ENCODE results near the gene OR1M1. TPM values are rescaled to one million over a fixed set of nuclear protein-coding genes. Genes with fewer than 3 reads are reported as not detected.

Gene OR1M1
- total RNA-seq, 1 donor from 2014 or later, result not detected

DNA sequence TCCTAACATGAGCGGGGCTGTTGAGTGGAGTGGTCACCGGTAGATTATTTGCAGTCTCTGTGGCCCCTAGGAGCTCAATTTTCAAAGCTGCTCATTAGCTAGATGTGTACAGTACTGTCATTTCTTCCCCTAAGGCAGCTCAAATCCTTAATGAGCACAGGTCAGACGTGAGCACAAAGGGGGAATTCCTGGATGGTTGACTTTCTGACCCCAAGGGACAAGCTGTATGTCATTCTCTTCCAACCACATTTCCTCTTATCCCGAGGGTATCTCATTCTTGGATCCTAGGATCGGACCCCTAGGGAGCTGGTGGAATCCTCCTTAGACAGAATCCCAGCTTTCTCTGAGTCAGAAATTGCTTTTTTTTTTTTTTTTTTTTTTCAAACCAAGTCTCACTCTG is 45.6 kb downstream of the OR1M1 start:
- H3K27ac Mint-ChIP-seq (ENCODE audit: unreplicated experiment), result no peak overlapping the region
- DNase-seq (ENCODE audit: extremely low spot score, unreplicated experiment), result no peak
- H3K9me3 Mint-ChIP-seq (ENCODE audit: unreplicated experiment), result peaks cover 3% of the 10 kb centered on the region
- H3K4me3 Mint-ChIP-seq (ENCODE audit: unreplicated experiment), result no peak overlapping the region
- H3K4me1 Mint-ChIP-seq (ENCODE audit: unreplicated experiment), result no peaks in the 10 kb centered on the region
- no peaks in the 10 kb centered on the region for H3K27me3 Mint-ChIP-seq (ENCODE audit: unreplicated experiment)
- TF ChIP-seq, protein P1, sequence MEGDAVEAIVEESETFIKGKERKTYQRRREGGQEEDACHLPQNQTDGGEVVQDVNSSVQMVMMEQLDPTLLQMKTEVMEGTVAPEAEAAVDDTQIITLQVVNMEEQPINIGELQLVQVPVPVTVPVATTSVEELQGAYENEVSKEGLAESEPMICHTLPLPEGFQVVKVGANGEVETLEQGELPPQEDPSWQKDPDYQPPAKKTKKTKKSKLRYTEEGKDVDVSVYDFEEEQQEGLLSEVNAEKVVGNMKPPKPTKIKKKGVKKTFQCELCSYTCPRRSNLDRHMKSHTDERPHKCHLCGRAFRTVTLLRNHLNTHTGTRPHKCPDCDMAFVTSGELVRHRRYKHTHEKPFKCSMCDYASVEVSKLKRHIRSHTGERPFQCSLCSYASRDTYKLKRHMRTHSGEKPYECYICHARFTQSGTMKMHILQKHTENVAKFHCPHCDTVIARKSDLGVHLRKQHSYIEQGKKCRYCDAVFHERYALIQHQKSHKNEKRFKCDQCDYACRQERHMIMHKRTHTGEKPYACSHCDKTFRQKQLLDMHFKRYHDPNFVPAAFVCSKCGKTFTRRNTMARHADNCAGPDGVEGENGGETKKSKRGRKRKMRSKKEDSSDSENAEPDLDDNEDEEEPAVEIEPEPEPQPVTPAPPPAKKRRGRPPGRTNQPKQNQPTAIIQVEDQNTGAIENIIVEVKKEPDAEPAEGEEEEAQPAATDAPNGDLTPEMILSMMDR (IDR thresholded peaks at IDR 0.05), result no peak
- no peaks in the 10 kb centered on the region for H3K36me3 Mint-ChIP-seq (ENCODE audit: unreplicated experiment)

DNA sequence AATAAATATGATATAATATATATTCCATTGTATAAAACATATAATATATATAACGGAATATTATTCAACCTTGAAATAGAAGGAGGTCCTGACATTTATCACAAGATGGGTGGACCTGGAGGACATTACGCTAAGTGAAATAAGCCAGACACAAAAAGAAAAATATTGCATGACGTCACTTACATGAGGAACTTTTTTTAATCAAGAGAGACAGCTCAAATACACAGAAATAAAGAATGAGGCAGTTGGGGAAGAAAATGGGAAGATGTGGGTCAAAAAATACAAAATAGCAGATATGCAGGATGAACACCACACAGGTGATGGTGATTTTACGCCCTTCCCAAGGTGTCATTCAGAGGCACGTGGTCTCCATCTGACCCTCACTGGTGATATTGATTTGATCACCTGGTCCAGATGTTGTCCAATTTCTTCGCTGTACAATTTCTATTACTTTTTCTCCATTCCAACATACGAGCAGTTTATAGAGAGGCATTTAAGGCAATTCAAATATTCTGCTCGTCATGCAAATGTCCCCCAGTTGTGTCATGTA is 52.8 kb downstream of the OR1M1 start:
- peak overlapping the region; percentile 95 for H3K27ac Mint-ChIP-seq (ENCODE audit: unreplicated experiment)
- H3K36me3 Mint-ChIP-seq (ENCODE audit: unreplicated experiment), result peaks cover 22% of the 10 kb centered on the region
- peaks cover 10% of the 10 kb centered on the region for H3K9me3 Mint-ChIP-seq (ENCODE audit: unreplicated experiment)
- DNase-seq (ENCODE audit: extremely low spot score, unreplicated experiment), result no peak
- peaks cover 19% of the 10 kb centered on the region for H3K4me1 Mint-ChIP-seq (ENCODE audit: unreplicated experiment)
- peak overlapping the region; percentile 96 for H3K4me3 Mint-ChIP-seq (ENCODE audit: unreplicated experiment)
- TF ChIP-seq, protein P1 (IDR thresholded peaks at IDR 0.05), result no peak
- no peaks in the 10 kb centered on the region for H3K27me3 Mint-ChIP-seq (ENCODE audit: unreplicated experiment)

DNA sequence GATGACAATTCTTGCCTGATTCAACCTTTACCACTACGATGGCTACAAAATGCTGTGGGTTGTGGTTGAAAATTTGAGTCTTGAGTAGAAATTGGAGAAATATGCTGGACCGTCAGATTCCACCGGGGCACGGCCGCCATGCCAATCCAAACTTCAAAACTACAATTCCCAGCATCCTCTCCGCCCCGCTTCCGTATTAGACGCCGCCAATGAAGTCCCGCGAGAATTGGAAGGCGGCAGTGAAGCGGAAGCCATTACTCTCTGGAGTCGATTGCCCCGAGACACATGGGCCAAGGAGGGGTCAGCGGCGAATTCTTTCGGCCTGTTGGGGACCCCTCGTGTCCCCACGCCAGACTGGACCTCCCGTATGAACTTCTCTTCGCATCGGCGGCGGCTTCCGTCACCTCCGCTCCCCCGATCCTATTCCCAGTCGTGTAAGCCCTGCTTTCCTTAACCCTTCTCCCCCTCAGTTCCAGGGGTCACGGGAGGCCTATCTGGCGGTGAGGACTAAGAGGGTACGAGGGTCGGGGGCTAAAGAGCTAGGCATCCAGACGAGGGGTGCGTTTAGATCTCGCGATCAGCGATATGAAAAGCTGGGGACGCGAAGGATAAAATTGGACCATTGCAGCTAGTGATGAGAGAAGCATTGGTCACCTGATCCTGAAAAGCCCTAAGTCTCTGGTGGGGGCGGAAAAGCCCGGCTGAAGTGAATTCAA is 53.5 kb downstream of the OR1M1 start, which contains the start of gene ZNF317:
ZNF317 (plus strand) TSS at position 239 of the 716 bp plus-strand sequence. CDS start 15,620 bp downstream, outside the sequence.
- peak within 1 kb of the TSS; percentile 95 for H3K27ac Mint-ChIP-seq (ENCODE audit: unreplicated experiment)
- peak within 1 kb of the TSS; percentile 96 for H3K4me3 Mint-ChIP-seq (ENCODE audit: unreplicated experiment)
- peaks cover 20% of the 10 kb centered on the region for H3K4me1 Mint-ChIP-seq (ENCODE audit: unreplicated experiment)
- H3K27me3 Mint-ChIP-seq (ENCODE audit: unreplicated experiment), result no peaks in the 10 kb centered on the region
- peaks cover 28% of the 10 kb centered on the region for H3K36me3 Mint-ChIP-seq (ENCODE audit: unreplicated experiment)
- H3K9me3 Mint-ChIP-seq (ENCODE audit: unreplicated experiment), result peaks cover 15% of the 10 kb centered on the region
- TF ChIP-seq, protein P1 (IDR thresholded peaks at IDR 0.05), result no peak
- DNase-seq (ENCODE audit: extremely low spot score, unreplicated experiment), result peak; percentile 95

DNA sequence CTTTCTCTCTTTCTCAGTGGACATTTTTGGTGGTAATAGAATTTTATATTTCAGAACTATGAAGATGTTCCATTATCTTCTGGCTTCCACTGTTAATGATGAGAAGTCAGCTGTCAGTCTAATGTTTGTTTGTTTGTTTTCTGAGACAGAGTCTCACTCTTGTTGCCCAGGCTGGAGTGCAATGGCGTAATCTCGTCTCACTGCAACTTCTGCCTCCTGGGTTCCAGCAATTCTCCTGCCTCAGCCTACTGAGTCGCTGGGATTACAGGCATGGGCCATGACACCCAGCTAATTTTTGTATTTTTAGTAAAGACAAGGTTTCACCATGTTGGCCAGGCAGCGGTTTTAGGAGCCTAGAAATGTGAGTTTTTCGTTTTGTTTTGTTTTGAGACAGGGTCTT is 58.1 kb downstream of the OR1M1 start:
- Mint-ChIP-seq H3K27ac (ENCODE audit: unreplicated experiment) (no peak overlapping the region), H3K4me1 (ENCODE audit: unreplicated experiment) (peaks cover 19% of the 10 kb centered on the region), H3K27me3 (ENCODE audit: unreplicated experiment) (no peaks in the 10 kb centered on the region), H3K4me3 (ENCODE audit: unreplicated experiment) (no peak overlapping the region), H3K36me3 (ENCODE audit: unreplicated experiment) (peaks cover 54% of the 10 kb centered on the region), H3K9me3 (ENCODE audit: unreplicated experiment) (peaks cover 32% of the 10 kb centered on the region)
- TF ChIP-seq, protein P1 (IDR thresholded peaks at IDR 0.05), result no peak
- no peak for DNase-seq (ENCODE audit: extremely low spot score, unreplicated experiment)

Other genes with a start within 250 kb of the OR1M1 start
- gene MUC16, start 76.7 kb upstream of the OR1M1 start, total RNA-seq, result not detected in 2 replicates
- gene OR7G2, start 20.4 kb downstream of the OR1M1 start, total RNA-seq, result not detected in 2 replicates
- not detected in 2 replicates for gene OR7G1, start 28.7 kb downstream of the OR1M1 start, total RNA-seq
- gene OR7G3, start 39.9 kb downstream of the OR1M1 start, total RNA-seq, result not detected in 2 replicates
- gene ZNF317, start 53.3 kb downstream of the OR1M1 start, total RNA-seq, result 24.8 and 31.4 TPM in 2 replicates
- gene OR7D2, start 91.9 kb downstream of the OR1M1 start, total RNA-seq, result 0.86 and 1.1 TPM in 2 replicates
- not detected in 2 replicates for gene OR7D4, start 132.5 kb downstream of the OR1M1 start, total RNA-seq
- not detected in 2 replicates for gene OR7E24, start 163.9 kb downstream of the OR1M1 start, total RNA-seq
- 6.4 and 7.7 TPM in 2 replicates for gene ZNF699, start 222.8 kb downstream of the OR1M1 start, total RNA-seq
- 24.1 and 28.0 TPM in 2 replicates for gene ZNF559, start 237.1 kb downstream of the OR1M1 start, total RNA-seq